ENCODE measurements around the gene FFAR1. TPM values are rescaled to one million over a fixed set of nuclear protein-coding genes. Genes with fewer than 3 reads are reported as not detected.

Gene FFAR1
- total RNA-seq, 2 experiments from 2014 or later, result not detected

DNA sequence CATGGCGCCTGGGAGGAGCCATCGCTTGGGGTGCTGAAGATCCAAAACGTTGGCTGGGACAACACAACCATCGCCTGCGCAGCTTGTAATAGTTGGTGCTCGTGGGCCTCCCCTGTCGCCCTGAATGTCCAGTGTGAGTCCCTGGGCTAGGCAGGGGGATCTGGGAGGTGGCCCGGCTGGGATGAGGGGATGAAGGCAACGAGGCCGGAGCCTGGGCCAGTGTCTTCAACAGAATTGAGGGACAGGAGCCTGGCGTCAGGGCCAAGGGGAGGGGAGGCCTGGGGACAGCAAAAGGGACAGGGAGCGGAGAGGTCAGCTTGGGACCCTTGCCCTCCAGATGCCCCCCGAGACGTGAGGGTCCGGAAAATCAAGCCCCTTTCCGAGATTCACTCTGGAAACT is 6.7 kb upstream of the FFAR1 start:
- Mint-ChIP-seq H3K4me3 (no peak overlapping the region), H3K36me3 (no peaks in the 10 kb centered on the region), H3K4me1 (peaks cover 4% of the 10 kb centered on the region), H3K9me3 (no peaks in the 10 kb centered on the region), H3K27ac (no peak overlapping the region), H3K27me3 (peaks cover 35% of the 10 kb centered on the region)
- POLR2A ChIA-PET, result no interaction called here
- ATAC-seq (ENCODE audit: low read depth) (no peak), DNase-seq (no peak)

DNA sequence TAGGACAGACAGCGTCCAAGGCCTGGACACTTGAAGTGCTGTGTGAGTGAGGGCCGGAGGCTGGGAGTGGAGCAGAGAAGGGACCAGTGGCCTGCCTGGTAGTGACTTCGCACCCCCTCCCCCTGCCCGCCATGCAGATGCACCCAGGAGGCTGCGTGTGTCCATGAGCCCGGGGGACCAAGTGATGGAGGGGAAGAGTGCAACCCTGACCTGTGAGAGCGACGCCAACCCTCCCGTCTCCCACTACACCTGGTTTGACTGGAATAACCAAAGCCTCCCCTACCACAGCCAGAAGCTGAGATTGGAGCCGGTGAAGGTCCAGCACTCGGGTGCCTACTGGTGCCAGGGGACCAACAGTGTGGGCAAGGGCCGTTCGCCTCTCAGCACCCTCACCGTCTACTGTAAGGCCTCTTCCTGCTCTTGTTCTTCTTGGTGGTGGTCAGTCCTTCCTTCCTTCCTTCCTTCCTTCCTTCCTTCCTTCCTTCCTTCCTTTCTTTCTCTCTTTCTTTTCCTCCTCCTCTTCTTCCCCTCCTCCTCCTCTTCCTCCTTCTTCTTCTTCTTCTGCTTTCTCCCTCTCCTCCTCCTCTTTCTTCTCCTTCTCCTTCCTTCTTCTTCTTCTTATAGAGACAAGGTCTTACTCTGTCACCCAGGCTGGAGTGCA is 6.0 kb upstream of the FFAR1 start:
- no peaks in the 10 kb centered on the region for H3K36me3 Mint-ChIP-seq
- peaks cover 11% of the 10 kb centered on the region for H3K4me1 Mint-ChIP-seq

DNA sequence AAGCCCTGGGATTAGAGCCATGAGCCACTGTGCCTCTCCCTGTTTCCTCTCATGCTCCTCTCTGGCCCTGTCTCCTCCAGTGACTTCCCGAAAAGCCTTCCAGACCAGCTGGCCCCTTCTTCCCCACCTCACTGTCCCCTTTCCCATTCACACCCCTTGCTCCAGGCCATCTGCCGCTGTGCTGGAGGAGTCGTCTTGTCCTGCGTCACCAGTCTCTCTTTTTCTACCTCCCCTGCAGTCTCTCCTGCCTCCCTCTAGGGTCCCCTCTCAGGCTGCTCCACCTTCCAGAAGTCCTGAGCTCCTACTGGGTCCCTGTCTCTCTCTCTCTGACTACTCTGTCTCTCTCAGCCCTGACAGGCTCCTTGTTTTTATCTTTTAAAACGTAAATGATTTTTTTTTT is 5.3 kb upstream of the FFAR1 start:
- POLR2A ChIA-PET, result interaction anchor here (0.7 kb wide), 1 partner anchor 656 kb away, joined by 5 read pairs; no protein-coding TSS in a partner anchor
- no peaks in the 10 kb centered on the region for H3K9me3 Mint-ChIP-seq
- peaks cover 37% of the 10 kb centered on the region for H3K27me3 Mint-ChIP-seq
- no peak overlapping the region for H3K4me3 Mint-ChIP-seq
- no peaks in the 10 kb centered on the region for H3K36me3 Mint-ChIP-seq
- peak; percentile 6 for DNase-seq
- ATAC-seq (ENCODE audit: low read depth), result no peak
- no peak overlapping the region for H3K27ac Mint-ChIP-seq
- H3K4me1 Mint-ChIP-seq, result peaks cover 18% of the 10 kb centered on the region

More for the DNA sequence above, 6.0 kb upstream of the FFAR1 start:
- Mint-ChIP-seq H3K27me3 (peaks cover 37% of the 10 kb centered on the region), H3K4me3 (no peak overlapping the region), H3K27ac (no peak overlapping the region), H3K9me3 (no peaks in the 10 kb centered on the region)
- POLR2A ChIA-PET, result no interaction called here
- ATAC-seq (ENCODE audit: low read depth) (no peak), DNase-seq (no peak)

DNA sequence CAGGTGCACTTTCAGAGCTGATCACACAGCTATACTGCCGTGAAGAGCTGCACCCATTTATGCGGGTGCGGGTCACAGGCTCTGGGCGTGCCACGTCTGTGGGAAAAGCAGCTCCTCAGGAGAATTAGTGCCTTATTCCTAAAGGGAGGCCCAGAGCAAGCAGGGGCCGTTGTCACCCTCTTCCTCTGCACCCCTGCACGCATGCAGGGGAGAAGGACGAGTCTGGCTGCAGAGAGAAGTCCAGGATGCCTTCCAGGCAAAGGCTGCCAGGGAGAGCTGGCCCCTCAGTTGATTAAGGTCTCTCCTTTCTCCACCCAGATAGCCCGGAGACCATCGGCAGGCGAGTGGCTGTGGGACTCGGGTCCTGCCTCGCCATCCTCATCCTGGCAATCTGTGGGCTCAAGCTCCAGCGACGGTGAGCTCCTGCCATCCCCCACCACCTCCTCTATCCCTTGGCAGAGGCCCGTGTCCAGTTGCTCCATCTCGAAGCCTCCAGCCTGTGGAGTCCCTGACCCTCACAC is 3.1 kb upstream of the FFAR1 start:
- H3K9me3 Mint-ChIP-seq, result no peaks in the 10 kb centered on the region
- no peak overlapping the region for H3K27ac Mint-ChIP-seq
- H3K4me3 Mint-ChIP-seq, result no peak overlapping the region
- DNase-seq (peak; percentile 25), ATAC-seq (ENCODE audit: low read depth) (no peak)
- H3K4me1 Mint-ChIP-seq, result peaks cover 25% of the 10 kb centered on the region
- POLR2A ChIA-PET, result no interaction called here
- H3K27me3 Mint-ChIP-seq, result peaks cover 35% of the 10 kb centered on the region
- H3K36me3 Mint-ChIP-seq, result no peaks in the 10 kb centered on the region

DNA sequence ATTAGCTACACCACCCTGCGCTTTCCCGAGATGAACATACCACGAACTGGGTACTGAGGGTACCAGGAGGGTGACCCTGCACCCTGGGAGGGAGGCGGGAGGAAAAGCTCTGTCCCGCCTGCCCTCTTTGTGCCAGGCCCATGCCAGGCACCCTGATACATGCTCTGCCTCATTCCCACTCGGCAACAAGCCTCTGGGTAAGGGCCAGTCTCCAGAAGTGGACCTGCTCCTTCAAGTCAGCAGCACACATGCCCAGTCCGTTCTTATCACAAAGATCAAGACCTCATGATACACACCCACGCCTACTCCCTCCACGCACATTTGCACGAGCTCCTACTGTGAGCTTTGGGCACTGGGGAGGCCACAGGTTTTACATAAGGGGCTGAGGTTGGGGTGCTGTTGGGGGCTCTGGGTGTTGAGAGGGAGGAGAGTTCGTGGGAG is 2.0 kb upstream of the FFAR1 start:
- DNase-seq (no peak), ATAC-seq (ENCODE audit: low read depth) (no peak)
- H3K4me3 Mint-ChIP-seq, result no peak overlapping the region
- no peaks in the 10 kb centered on the region for H3K9me3 Mint-ChIP-seq
- H3K27ac Mint-ChIP-seq, result no peak overlapping the region
- peaks cover 33% of the 10 kb centered on the region for H3K27me3 Mint-ChIP-seq
- peaks cover 25% of the 10 kb centered on the region for H3K4me1 Mint-ChIP-seq
- no peaks in the 10 kb centered on the region for H3K36me3 Mint-ChIP-seq
- POLR2A ChIA-PET, result no interaction called here

DNA sequence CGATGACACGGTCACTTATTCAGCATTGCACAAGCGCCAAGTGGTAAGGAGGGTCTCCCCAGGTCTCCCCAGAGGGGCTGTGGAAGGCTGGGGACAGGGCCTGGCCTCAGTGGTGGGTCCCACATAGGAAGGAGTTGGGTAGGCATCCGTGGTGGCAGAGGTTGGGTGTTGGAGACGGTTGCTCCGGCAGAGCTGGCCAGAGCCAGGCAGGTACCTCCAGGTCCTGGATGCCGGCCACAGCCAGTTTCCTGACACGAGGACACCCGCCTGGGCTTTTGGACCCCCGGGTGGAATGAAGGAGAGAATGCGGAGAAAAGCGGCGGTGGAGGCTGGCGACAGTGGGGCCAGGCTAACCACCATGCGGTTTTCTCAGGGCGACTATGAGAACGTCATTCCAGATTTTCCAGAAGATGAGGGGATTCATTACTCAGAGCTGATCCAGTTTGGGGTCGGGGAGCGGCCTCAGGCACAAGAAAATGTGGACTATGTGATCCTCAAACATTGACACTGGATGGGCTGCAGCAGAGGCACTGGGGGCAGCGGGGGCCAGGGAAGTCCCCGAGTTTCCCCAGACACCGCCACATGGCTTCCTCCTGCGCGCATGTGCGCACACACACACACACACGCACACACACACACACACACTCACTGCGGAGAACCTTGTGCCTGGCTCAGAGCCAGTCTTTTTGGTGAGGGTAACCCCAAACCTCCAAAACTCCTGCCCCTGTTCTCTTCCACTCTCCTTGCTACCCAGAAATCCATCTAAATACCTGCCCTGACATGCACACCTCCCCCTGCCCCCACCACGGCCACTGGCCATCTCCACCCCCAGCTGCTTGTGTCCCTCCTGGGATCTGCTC is 1.3 kb upstream of the FFAR1 start:
- peaks cover 25% of the 10 kb centered on the region for H3K4me1 Mint-ChIP-seq
- POLR2A ChIA-PET, result interaction anchor here (1.0 kb wide), 3 partner anchors 28 to 205 kb away, joined by 3 read pairs; partner anchors contain the start of gene USF2

DNA sequence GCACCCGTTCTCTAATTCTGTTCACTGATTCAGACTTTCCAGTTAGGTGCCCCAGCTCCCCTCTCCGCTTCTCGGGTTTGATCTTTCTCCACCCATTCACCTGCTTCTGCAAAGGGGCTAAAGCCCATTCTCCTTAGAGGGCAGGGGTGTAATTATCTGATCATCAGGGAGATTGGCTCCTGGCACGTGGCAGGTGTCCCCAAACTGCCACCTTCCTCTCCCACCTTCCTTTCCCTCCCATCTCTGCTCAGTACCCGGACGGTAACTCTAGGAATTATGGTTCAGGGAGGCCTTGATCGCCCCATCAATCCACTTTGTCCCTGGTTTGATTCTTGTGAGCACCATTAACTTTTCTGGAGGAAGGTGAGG is 212 bp downstream of the FFAR1 start:
- no peaks in the 10 kb centered on the region for H3K9me3 Mint-ChIP-seq
- ATAC-seq (ENCODE audit: low read depth), result no peak
- POLR2A ChIA-PET, result interaction anchor here (0.8 to 1.1 kb wide), 4 partner anchors 15 to 262 kb away, joined by 3 to 5 read pairs (median 3); no protein-coding TSS in a partner anchor
- peak overlapping the region; percentile 69 for H3K4me3 Mint-ChIP-seq
- H3K27me3 Mint-ChIP-seq, result peaks cover 24% of the 10 kb centered on the region
- no peaks in the 10 kb centered on the region for H3K36me3 Mint-ChIP-seq
- DNase-seq, result peak; percentile 30
- peak overlapping the region; percentile 72 for H3K27ac Mint-ChIP-seq
- H3K4me1 Mint-ChIP-seq, result peaks cover 29% of the 10 kb centered on the region

More for the DNA sequence above, 1.3 kb upstream of the FFAR1 start:
- ATAC-seq (ENCODE audit: low read depth) (peak; percentile 60), DNase-seq (peak; percentile 77)
- Mint-ChIP-seq H3K27ac (peak overlapping the region; percentile 72), H3K9me3 (no peaks in the 10 kb centered on the region), H3K4me3 (peak overlapping the region; percentile 69), H3K27me3 (peaks cover 30% of the 10 kb centered on the region), H3K36me3 (no peaks in the 10 kb centered on the region)

DNA sequence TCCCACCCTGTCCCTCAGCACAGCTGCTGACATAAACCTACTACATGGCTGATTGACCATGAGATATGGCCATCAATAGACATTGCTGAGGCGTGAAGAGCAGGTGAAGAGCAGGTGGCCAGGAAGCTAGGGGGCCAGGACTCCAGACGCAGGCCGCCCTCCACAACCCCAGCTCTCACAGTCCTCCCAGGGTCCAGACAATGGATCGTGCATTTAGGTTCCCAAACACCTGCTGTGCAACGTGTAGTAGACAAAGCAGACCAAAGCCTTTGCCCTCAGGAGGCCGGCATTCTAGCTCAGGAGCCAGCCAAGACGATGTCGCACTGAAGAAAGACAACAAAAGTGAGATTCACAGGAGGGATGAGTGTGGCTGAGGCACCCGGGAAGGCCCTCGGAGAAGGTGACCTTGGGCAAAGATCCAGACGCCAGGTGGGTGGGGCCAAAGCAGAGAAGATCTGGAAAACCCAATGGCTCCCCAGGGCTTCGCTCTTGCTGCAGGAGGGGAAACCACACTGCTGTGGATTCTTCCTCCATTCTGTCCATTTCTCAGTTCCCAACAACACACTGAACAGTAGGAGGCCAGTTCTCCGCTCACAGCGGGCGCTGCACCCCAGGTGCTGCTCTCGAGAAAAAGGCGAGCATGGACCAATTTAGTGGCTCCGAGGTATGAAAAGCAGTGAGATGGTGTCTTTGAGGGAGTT is 1.4 kb downstream of the FFAR1 start:
- Mint-ChIP-seq H3K27ac (no peak overlapping the region), H3K27me3 (peaks cover 20% of the 10 kb centered on the region), H3K4me3 (no peak overlapping the region), H3K4me1 (peaks cover 30% of the 10 kb centered on the region), H3K9me3 (no peaks in the 10 kb centered on the region), H3K36me3 (no peaks in the 10 kb centered on the region)
- DNase-seq (peak; percentile 24), ATAC-seq (ENCODE audit: low read depth) (no peak)
- POLR2A ChIA-PET, result no interaction called here

DNA sequence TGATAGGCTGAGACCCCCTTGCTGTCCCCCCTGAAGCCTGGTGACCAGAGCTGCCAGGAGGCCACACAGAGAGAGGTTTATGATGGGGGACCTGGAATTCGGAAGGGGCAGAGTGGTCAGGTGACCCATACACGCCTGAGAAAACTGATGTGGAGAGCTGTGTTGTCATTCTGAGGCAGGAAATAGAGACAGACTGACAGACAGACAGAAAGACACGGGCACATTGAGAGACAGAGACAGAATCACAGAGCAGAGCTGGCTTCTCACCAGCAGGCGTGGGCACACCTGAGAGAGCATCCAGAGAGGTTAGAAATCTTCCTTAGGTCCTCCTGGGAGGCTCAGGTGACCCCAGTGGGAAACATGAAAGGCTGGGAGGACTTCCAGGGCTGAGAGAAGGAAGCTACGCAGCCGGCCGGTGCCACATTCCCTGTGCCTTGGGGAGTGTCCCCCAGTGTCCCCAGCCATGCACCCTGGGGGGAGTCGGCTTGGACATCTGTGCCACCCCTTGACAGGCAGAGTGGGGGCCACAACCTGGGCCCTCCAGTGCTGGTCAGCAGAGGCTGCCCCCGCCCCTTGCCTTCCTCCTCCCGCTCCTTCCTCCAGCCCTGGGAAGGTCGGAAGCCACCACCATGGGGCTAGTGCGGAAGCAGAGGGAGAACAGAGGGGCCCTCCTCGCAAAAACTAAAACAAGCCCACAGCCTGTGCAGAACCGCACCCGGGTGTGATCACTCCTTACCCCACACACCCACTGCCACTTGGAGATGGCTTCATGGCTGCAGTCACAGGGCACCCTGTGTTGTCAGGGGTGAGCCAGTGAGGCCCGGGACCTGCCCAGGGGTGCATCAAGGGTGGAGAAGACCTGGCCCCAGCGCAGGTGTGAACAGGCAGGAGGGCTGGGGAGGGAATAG is 2.2 kb downstream of the FFAR1 start:
- ATAC-seq (ENCODE audit: low read depth) (no peak), DNase-seq (peak; percentile 30)
- no peaks in the 10 kb centered on the region for H3K9me3 Mint-ChIP-seq
- peaks cover 30% of the 10 kb centered on the region for H3K4me1 Mint-ChIP-seq
- no peak overlapping the region for H3K4me3 Mint-ChIP-seq
- H3K27ac Mint-ChIP-seq, result no peak overlapping the region
- H3K27me3 Mint-ChIP-seq, result peaks cover 16% of the 10 kb centered on the region
- no peaks in the 10 kb centered on the region for H3K36me3 Mint-ChIP-seq
- POLR2A ChIA-PET, result no interaction called here

DNA sequence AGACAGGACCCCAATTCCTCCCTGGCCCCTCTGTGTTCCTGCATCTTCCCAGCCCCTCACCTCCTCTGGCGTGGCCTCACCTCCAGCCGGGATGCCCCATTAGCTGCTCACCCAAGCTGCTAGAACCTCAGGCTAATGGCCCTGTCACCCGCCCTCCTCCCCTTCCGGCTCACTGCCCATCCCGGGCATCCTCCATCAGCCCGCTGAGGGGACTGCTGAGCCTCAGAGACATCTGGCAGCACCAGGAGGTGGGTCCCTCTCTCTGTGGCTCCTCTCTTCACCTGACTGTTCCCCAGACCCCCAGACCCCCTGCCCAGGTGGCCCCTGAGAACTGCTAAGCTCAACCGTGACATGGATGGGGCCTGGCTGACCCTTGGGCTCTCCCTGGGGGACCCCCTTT is 2.9 kb downstream of the FFAR1 start:
- no peak overlapping the region for H3K27ac Mint-ChIP-seq
- H3K4me1 Mint-ChIP-seq, result peaks cover 30% of the 10 kb centered on the region
- DNase-seq (no peak), ATAC-seq (ENCODE audit: low read depth) (no peak)
- no peaks in the 10 kb centered on the region for H3K36me3 Mint-ChIP-seq
- H3K4me3 Mint-ChIP-seq, result no peak overlapping the region
- H3K27me3 Mint-ChIP-seq, result peaks cover 9% of the 10 kb centered on the region
- POLR2A ChIA-PET, result no interaction called here
- H3K9me3 Mint-ChIP-seq, result no peaks in the 10 kb centered on the region

DNA sequence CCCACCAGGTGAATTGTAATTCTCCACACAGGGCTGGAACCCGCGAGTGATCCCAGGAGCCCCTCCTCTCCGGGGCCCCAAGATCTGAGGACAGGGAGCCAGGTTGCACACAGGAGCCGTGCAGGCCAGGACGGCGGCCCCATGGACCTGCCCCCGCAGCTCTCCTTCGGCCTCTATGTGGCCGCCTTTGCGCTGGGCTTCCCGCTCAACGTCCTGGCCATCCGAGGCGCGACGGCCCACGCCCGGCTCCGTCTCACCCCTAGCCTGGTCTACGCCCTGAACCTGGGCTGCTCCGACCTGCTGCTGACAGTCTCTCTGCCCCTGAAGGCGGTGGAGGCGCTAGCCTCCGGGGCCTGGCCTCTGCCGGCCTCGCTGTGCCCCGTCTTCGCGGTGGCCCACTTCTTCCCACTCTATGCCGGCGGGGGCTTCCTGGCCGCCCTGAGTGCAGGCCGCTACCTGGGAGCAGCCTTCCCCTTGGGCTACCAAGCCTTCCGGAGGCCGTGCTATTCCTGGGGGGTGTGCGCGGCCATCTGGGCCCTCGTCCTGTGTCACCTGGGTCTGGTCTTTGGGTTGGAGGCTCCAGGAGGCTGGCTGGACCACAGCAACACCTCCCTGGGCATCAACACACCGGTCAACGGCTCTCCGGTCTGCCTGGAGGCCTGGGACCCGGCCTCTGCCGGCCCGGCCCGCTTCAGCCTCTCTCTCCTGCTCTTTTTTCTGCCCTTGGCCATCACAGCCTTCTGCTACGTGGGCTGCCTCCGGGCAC is 3.9 kb downstream of the FFAR1 start:
- no peaks in the 10 kb centered on the region for H3K9me3 Mint-ChIP-seq
- peak; percentile 27 for DNase-seq
- H3K4me3 Mint-ChIP-seq, result no peak overlapping the region
- peaks cover 20% of the 10 kb centered on the region for H3K4me1 Mint-ChIP-seq
- peaks cover 4% of the 10 kb centered on the region for H3K27me3 Mint-ChIP-seq
- H3K27ac Mint-ChIP-seq, result no peak overlapping the region
- ATAC-seq (ENCODE audit: low read depth), result no peak
- POLR2A ChIA-PET, result no interaction called here
- no peaks in the 10 kb centered on the region for H3K36me3 Mint-ChIP-seq

DNA sequence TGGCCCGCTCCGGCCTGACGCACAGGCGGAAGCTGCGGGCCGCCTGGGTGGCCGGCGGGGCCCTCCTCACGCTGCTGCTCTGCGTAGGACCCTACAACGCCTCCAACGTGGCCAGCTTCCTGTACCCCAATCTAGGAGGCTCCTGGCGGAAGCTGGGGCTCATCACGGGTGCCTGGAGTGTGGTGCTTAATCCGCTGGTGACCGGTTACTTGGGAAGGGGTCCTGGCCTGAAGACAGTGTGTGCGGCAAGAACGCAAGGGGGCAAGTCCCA is 4.4 kb downstream of the FFAR1 start:
- POLR2A ChIA-PET, result no interaction called here
- H3K4me3 Mint-ChIP-seq, result no peak overlapping the region
- no peaks in the 10 kb centered on the region for H3K36me3 Mint-ChIP-seq
- peaks cover 4% of the 10 kb centered on the region for H3K27me3 Mint-ChIP-seq
- H3K27ac Mint-ChIP-seq, result no peak overlapping the region
- ATAC-seq (ENCODE audit: low read depth) (no peak), DNase-seq (no peak)
- no peaks in the 10 kb centered on the region for H3K9me3 Mint-ChIP-seq
- H3K4me1 Mint-ChIP-seq, result peaks cover 15% of the 10 kb centered on the region
